GM19328 (cell line): ENCODE results near the gene PLXNA4.

Experiments used
- ATAC-seq: cut with Tn5 transposase; IDR thresholded peaks from one replicate; pipeline ENCODE4 v1.9.1; 2021; ENCODE audit warnings: mild to moderate bottlenecking, moderate library complexity; ENCODE audit not compliant: unreplicated experiment

Gene PLXNA4

GRCh38 chr7:132108563-132108962 lies 467.7 kb downstream of the PLXNA4 start:
- no peak for ATAC-seq

GRCh38 chr7:132106491-132106890 lies 469.8 kb downstream of the PLXNA4 start:
- no peak for ATAC-seq

- ATAC-seq = no peak
These were observed 471.2 kb downstream of the PLXNA4 start for GRCh38 chr7:132105096-132105495.

- ATAC-seq = no peak
These were observed 472.6 kb downstream of the PLXNA4 start for GRCh38 chr7:132103718-132104117.

GRCh38 chr7:132102942-132103341 lies 473.3 kb downstream of the PLXNA4 start:
- ATAC-seq = no peak

GRCh38 chr7:132102391-132102790 lies 473.9 kb downstream of the PLXNA4 start:
- ATAC-seq = no peak

- ATAC-seq = no peak
These were observed 475.3 kb downstream of the PLXNA4 start for GRCh38 chr7:132100981-132101380.

GRCh38 chr7:132100483-132100882 lies 475.8 kb downstream of the PLXNA4 start:
- no peak for ATAC-seq

GRCh38 chr7:132099163-132099562 lies 477.1 kb downstream of the PLXNA4 start:
- no peak for ATAC-seq

GRCh38 chr7:132098327-132098726 lies 477.9 kb downstream of the PLXNA4 start:
- no peak for ATAC-seq

GRCh38 chr7:132097550-132098134 lies 478.6 kb downstream of the PLXNA4 start:
- ATAC-seq = no peak

- no peak for ATAC-seq
These were observed 481.0 kb downstream of the PLXNA4 start for GRCh38 chr7:132095111-132095765.

GRCh38 chr7:132092106-132092505 lies 484.2 kb downstream of the PLXNA4 start:
- ATAC-seq = no peak

GRCh38 chr7:132091706-132092105 lies 484.6 kb downstream of the PLXNA4 start:
- ATAC-seq = no peak

GRCh38 chr7:132090444-132090843 lies 485.8 kb downstream of the PLXNA4 start:
- ATAC-seq = no peak

GRCh38 chr7:132089356-132089755 lies 486.9 kb downstream of the PLXNA4 start:
- no peak for ATAC-seq

GRCh38 chr7:132087421-132087820 lies 488.8 kb downstream of the PLXNA4 start:
- ATAC-seq = no peak

- no peak for ATAC-seq
These were observed 491.4 kb downstream of the PLXNA4 start for GRCh38 chr7:132084776-132085388.

- ATAC-seq = no peak
These were observed 492.6 kb downstream of the PLXNA4 start for GRCh38 chr7:132083537-132084123.

- no peak for ATAC-seq
These were observed 493.1 kb downstream of the PLXNA4 start for GRCh38 chr7:132083126-132083525.

- ATAC-seq = no peak
These were observed 493.9 kb downstream of the PLXNA4 start for GRCh38 chr7:132082394-132082793.

- no peak for ATAC-seq
These were observed 494.6 kb downstream of the PLXNA4 start for GRCh38 chr7:132081686-132082085.
